Activated CD4-positive, CD25-positive, alpha-beta regulatory T cell (primary cell): ENCODE data around the gene TPGS2.
"Not testable (repeated sequence)": the region's sequence is repeated elsewhere in the genome, so short reads cannot be mapped to it uniquely, and the experiment has no call there.

Experiments
- DNase-seq, 4 experiments: peaks; one replicate each; lab custom pipeline; 2025; lab: John Stamatoyannopoulos, UW

Gene TPGS2

DNA sequence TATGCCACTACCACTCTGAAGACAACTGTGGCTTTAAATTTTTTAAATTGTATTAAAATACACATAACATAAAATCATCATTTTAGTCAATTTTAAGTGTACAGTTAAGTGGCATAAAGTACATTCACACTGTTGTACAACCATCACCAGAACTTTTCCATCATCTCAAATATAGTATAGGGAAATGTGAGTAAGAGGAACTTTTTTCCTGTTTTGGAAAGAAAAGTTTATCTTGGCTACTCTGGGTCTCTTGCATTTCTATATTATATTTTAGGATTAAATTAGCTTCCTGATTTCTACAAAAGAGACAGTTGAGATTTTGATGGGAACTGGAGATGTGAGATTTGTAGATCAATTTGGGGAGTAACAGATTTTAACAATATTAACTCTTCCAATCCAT lies 3.3 kb downstream of the TPGS2 start:
- no peak for DNase-seq

DNA sequence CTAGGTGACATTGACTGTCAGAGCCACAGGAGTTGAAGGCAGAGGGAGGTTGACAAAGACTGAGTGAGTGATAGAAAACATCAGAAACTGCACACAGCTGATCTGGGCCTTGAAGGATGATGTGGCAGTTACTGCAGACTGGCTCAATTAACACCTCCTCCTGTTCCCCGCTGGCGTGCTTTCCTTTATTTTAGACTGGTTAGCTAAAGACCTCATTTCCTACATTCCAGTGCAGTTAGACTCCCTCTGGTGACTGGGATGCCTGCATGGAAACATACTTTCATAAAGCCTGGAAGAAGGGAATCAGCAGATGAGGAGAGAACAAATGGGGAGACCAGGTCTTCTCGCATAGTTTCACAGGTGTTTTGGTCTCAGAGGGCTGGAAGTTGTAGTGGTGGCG lies 7.1 kb downstream of the TPGS2 start:
- DNase-seq = no peak

DNA sequence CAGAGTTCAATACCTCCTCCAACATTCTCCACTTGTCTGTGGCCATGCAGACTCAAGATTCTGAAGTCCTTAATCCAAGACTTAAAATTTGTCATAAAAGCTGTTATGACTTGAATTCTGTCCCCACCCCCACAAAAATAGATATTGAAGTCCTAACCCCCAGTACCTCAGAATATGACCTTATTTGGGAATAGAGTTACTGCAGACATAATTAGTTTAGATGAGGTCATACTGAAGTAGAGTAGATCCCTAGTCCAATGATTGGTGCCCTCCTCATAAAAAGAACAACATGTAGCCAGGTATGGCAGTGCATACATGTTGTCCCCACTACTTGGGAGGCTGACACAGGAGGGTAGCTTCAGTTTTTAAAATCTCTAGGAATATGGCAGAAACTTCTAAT lies 9.2 kb downstream of the TPGS2 start:
- DNase-seq = no peak

DNA sequence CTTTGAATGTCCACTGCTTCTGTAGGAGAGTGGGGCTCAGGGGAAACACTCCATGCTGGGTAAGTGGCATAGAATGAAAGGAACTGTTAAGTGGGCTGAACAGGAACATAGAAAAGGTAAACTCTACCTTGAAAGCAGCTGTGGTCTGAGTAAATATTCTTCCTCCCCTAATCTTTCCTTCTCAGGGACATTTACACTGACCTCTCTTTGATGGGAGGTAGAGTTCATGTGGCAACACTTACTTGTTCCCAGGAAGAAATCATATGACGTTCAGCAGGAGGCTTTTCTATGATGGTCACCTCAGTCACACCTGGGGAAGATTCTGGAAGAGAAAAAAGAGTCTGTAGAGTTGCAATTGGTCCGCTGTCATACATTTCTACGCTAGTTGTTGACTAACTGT lies 10.2 kb downstream of the TPGS2 start:
- no peak for DNase-seq

DNA sequence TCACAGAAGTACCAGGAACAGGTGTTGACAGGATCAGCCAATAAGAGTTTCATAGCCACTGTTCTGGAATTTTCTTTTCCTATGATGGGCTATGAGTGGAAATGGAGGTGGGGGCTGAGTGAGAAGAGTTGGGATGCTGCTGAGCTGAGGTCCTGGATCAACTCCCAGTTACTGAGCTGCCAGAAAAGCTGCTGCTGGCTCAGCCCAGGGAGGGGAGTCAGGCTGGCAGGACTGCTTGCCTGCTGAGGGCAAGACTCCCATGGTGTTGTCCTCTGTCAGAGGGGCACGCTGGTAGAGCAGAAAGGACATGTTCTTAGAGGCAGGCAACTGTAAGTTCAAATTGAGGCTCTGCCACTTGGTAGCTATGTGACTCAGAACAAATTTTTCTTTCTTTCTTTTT lies 11.8 kb downstream of the TPGS2 start:
- DNase-seq = no peak

DNA sequence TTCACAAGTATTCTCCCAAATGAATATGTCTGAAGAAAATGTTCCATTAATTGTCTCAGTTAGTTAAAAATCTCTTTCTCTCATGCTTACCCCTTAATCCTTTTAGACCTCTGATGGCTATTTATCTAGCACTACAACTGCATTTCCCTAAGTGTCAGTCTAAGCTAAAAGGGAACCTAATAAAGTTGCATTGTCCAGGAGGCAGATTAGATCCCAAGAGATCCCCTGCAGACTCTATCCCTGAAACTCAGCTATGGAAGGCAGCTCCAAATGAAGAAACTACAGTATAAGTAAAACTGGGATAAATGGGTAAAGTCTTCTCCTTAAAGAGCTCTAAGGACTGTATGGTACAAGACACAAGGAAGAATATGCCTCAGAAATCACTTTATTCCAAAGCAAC lies 12.7 kb downstream of the TPGS2 start:
- not testable (repeated sequence) for DNase-seq

DNA sequence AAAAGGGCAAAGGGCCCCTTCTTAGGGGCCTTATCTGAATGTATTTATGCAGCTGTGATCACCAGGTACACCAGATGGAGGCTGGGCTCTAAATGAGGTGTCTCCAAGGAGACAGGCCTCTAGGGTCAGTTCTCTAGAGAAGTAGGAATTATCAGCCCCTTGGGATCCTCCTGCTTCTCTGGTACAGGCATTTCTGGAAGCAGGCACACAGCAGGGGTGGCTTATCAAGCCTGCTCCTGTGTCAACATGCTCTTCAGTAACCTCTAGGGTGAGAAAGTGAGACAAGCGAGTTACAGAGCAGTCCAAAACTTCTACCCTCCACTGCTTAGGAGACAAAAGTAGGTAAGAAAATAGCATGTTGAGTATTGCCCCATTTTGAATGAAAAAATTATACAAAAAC lies 13.8 kb downstream of the TPGS2 start:
- no peak for DNase-seq

DNA sequence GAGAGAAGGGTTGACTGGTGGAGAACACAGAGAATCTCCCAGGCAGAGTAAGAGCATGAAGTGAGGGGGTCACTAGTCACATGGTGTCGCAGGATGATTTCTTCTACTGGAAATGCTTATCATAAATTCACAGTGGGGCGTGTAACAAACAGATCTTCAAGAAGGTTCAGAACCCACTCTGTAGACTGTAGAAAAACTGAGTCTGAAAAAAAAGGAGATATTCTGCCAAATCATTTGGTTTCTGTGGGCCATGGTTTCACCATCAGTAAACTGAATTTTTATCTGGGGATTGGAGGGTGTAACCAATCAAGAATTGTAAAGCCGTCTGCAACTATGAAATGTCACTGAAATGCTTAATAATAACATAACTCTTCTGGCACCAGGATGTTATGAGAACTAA lies 15.0 kb downstream of the TPGS2 start:
- no peak for DNase-seq

DNA sequence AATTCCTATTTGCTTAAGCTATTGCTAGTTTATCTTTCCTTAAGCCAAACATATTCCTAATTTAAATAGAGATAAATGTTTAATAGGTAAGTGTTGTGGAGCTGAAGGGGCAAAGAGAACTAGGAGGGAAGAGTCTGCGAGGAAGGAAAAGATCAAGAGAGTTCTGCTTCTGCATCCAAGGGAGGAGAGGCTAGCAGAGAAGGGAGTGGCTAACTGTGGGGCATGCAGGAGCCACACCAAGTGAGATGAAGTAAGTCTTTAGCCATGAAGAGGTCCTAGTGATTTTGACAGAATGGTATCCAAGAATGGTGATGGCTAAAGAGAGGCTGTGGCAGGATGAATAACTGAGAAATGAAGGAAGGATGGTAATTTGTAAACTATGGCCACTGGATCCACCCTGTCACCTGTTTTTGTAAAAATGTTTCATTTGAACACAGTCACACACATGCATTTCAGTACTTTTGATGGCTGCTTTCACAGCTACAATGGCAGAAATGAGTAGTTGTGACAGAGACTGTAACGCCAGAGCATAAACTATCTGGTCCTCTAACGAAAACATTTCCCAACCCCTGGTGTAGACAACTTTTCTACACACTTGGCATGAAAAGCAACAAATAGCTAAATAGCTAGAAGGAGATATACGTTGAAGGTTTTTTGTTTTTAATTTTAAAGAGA lies 15.6 kb downstream of the TPGS2 start:
- DNase-seq = no peak

DNA sequence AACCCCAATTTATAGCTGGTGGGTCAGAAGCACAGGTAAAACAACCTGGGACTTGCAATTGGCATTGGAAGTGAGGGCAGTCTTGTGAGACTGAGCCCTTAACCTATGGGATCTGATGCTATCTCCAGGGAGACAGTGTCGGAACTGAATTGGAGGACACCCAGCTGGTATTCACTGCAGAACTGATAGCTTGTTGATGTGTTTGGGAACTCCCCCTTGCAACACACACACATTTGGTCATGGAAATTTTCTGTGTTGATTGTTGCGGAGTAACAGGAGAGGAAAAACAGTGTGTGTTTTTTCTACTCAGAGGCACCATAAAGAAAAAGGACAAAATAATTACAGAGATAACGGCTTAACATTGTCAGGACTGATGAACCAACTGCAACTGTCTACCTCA lies 16.1 kb downstream of the TPGS2 start:
- no peak for DNase-seq

DNA sequence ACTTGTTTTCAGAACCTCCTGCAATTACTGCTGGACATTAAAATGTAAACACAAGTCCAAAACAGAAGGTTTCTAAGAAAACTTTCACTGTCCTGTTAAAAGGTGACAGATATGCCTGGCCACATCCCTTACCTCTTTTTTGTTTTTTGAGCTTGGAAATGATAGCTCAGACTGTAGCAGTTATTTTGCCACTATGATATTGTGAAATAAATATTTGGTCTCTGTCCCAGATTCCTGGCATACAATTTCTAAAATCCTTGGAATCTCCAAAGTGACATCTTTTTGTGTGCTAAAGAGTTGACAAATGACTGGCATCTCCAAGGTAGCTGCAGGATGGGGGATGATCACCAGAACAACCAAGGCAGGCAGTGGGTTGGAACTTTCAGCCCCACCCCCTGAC lies 16.8 kb downstream of the TPGS2 start:
- no peak for DNase-seq

DNA sequence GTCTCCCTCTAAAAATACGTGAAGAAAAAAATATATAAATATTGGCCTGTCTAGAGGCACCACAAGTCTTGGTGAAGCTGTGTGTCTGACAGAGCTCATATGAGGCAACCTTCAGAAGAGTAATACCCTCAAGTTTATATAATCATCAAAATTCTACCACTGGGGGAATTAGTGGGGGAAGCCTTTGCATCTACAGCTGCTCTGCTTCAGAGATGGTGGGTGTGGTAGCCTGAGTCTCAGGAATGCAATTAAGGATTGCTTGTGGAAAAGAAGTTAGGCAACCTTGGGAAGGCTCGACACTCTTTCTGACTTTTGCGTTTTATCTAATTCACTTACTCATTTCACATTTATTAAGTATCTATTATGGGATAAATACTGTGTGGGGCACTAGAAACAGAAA lies 17.4 kb downstream of the TPGS2 start:
- no peak for DNase-seq

DNA sequence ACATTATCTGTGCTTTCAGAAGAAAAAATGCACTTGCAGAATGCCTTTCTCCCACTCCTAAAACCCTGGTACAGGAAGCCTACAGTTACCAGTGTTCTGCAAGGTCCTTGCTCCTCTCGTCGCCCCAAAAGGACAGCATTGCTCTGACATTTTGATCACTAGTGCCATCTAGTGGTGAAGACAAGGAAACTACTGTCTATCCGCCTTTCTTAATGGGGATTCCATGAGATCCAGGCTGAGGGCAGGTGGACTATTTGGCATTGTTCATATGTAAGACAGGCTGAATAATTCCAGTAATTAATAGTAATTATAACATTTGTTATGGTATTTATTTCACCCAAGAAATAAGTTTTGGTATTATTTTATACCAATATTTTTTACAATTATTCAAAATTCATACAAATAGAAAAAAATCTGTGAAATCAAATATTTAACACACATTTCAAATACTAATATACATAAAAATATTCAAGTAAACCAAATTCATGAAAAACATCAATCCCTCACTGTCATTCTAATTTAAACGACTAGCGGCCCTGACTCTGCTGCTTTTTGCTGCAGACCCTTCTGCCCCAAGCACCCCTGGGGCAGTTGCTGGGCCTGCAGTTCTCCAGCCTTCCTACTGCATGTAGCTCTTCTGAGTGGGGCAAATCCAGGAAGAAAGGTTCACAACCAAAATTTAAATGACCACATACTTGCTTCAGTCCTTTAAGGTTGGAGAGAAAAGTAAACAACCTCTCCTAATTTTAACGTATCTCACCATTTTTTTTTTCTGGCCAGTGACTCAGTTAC lies 19.0 kb downstream of the TPGS2 start:
- peak in 1 of 4 experiments; percentile 2 for DNase-seq

DNA sequence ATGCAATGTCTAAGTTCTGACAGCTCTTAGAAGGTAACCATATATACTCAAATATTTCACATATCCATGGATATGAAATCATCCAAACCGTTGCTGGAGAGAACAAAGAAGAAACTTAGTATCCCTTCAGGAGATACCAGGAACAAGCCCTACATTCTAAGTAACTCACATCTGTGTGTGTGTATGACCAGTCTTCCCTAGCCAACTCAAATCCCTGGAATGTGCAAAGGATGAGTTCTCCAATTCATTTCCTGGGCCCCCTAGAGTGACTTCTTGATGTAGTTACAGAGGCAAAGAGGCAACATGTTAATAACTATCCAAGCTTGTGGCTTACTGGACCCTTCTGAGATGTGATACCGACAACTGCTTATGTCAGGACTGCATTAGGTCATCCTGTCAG lies 20.1 kb downstream of the TPGS2 start:
- DNase-seq = no peak

DNA sequence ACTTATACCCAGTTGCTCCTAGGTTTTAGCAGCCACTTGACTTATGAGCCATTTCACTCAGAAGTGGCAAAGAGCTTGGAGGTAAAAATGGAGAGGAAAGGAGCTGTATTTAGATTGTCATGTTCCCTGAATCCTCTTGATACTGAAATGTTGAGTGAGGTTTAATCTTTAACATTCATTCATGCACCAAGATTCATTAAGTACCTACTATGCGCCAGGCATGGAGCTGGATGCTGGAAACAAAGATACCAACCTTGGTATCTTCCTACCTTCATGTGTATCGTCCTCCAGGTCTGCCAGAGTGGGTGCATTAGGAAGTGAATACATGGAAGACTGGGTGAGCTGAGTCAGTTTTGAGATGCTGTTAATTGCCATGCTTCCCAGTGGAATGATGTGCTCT lies 23.7 kb downstream of the TPGS2 start:
- no peak for DNase-seq

DNA sequence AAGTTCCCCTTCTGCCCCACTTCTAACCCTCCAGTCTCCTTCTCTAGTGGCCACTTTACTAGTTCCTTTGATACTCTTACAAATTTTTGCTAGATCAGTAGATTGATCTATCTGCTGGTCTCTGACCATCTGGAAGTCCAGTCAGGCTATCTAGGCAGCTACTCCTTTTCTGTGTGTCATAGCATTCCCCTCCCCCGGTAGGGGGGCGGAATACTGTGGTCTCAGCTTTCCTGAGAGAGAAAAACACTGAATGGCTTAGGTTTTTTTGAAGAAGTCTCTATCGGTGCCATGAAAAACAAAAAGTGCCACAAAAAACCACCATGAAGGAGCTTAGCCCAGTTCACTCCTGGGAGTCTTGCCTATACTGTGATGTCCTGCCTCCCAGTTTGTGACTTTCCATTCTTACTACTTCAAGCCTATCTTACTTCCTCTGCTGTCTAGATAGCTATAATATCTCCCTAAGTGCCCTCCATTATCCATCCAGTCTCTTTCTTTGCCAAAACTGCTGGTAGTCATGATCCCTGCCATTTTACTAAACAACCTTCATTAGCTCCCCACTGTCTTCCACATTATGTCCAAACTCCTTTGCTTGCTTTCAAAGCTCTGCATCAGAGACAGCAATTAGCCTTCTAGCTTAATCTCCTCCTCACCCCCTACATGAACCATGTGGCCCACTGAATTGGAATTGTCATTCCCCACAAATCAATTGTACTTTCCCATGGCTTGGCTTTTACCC lies 29.9 kb downstream of the TPGS2 start:
- DNase-seq = no peak

DNA sequence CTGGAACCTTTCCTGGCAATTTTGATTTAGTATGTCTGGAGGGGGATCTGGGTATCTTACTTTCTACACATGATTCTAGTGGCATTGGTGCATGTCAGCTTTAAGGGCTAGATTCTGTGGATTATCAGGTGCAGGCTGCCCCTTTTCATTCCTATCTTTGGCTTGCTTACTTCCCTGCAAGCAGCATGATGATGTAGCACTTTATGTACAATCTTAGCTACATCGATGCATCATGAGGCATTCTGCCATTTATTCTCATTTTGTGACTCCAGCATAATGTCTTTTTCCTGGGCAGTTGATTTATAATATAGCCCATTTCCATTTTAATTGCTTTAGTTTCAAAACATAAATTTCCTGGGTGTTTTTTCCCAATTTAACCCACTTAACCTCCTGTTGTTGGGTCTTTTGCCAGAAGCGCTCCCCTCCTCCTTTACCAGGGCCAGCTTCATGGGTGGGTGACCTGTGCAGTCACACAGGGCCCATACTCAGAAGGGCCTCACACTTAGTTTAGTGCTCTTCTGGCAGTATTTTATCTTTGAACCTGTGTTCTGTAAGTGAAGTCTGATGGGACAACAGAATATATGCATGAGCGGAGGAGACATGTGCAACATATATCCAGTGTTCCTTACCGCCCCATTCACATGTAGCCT lies 36.0 kb downstream of the TPGS2 start:
- DNase-seq = no peak

DNA sequence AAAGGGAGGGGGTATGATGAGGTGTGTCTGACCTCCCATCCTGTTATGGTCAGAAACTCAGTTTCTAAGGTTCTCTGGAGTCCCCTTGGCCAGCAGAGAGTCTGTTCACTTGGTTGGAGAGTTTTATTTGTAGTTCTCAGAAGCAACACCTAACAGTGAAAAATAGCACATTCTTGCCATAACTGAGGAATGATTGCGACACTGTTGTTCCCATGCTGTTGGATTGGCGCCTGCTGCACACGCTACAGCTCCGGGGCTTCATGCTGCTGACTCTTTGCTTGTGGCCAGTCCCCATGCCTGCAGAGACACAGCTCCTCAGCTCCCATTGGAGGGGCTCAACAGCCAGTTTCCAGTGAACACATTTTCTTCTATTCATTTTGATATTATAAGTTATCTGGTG lies 42.1 kb downstream of the TPGS2 start:
- DNase-seq = no peak

DNA sequence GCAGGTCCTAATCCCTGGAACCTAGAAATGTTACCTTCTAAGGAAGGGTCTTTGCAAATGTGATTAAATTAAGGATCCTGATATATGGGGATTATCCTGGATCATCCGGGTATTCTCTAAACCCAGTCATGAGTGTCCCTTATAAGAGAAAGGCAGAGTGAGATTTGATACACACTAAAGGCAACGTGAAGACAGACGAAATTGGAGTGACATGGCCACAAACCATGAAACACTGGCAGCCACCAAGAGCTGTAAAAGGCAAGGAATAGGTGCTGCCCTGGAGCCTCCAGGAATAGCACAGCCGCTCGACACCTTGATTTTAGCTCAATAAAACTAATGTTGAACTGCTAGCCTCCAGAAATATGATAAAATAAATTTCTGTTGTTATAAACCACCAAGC lies 45.0 kb downstream of the TPGS2 start:
- DNase-seq = no peak

DNA sequence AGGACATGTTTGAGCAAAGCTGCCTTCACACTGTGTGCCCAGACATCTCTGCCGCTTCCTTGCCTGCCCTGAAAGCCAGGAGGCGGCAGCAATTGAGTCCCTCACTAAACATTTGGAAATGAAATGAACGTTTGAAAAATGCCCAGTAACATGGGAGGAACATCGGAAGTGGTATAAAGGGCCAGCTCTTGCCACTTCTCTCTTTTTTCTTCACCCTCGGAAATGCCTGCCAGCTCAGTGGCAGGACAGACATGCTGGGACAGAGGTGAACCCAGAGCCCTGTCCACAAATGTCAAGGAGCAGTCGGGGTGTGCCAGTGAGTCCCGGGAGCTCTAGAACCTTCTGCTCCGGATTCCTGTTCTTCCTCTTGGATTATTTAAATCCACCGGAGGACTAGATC lies 46.1 kb downstream of the TPGS2 start:
- no peak for DNase-seq

DNA sequence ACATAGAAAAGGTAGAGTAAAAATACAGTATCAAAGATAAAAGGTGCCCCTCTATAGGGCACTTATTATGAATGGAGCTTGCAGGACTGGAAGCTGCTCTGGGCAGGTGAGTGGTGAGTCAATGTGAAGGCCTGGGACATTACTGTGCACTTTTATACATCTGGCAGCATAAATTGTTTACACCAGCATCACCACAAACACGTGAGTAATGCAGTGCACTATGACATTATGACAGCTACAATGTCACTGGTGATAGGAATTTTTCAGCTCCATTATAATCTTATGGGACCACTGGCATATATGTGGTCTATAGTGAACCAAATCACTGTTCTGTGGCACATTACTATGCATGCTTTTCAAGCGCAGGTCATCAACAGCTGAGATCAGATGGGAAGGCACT lies 48.1 kb downstream of the TPGS2 start:
- no peak for DNase-seq

DNA sequence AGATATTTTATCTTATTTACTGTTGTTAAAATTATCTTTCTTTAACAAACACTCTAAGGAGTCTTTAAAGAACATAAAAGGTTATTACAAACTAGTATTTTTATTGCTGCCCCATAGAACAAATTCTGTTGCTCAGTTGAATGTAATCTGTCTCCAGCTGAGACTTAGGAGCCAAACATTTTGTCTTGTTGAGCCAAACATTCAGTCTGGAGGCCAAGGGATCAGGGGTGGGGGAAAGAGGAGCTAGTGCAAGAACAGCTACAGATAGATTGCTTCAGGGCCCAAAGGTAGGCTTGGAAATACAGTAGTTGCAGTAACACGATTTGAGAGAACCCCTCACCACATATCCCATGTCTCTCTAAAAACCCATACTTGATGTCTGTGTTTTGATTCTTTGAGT lies 51.2 kb downstream of the TPGS2 start:
- no peak for DNase-seq

DNA sequence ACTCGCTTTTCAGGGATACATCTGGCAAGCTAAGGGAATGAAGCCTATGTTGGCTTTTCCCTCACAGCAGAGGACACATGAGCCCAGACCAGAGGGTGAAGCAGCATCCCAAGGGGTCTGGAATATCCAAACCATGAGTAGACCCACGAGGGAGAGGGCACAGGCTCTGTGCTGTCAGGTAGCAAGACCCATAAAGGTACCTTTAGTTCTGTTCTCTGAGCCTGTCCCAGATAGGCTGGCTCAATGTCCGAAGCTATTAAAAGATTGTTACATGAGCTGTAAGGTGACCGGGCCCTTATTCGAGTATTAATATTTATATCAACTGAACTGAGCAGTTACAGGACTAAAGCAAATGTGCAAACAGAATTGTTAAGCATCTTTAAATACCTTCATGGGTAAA lies 52.2 kb downstream of the TPGS2 start:
- DNase-seq = no peak
